Stimulated activated CD4-positive, alpha-beta T cell treated with anti-CD3 and anti-CD28 coated beads, Interleukin-1b, Interleukin-23, amount 100 ng/mL, for 4 hours (primary cell): ENCODE results near the gene C1QL4.
"Not testable (repeated sequence)": the region's sequence is repeated elsewhere in the genome, so short reads cannot be mapped to it uniquely, and the experiment has no call there.

Experiments
- DNase-seq, 2 donors: peaks; one replicate each; pipeline ENCODE4 v3.0.0-alpha.2; 2020; ENCODE audit warnings: low read depth in 2 of 2

C1QL4 gene

GRCh38 chr12:49333778-49334177 is 3.2 kb downstream of the C1QL4 start:
- DNase-seq = not testable (repeated sequence)

GRCh38 chr12:49332891-49333371 is 4.1 kb downstream of the C1QL4 start:
- DNase-seq = no peak

GRCh38 chr12:49332441-49332861 is 4.5 kb downstream of the C1QL4 start:
- no peak for DNase-seq

- no peak for DNase-seq
Measured at GRCh38 chr12:49331380-49332222, 5.4 kb downstream of the C1QL4 start.

- DNase-seq = no peak
Measured at GRCh38 chr12:49330631-49331379, 6.2 kb downstream of the C1QL4 start.

GRCh38 chr12:49330032-49330619 is 6.9 kb downstream of the C1QL4 start:
- DNase-seq = no peak

- no peak for DNase-seq
Measured at GRCh38 chr12:49328816-49329215, 8.2 kb downstream of the C1QL4 start.

GRCh38 chr12:49327887-49328286 is 9.1 kb downstream of the C1QL4 start:
- DNase-seq = no peak

- DNase-seq = no peak
Measured at GRCh38 chr12:49327368-49327767, 9.6 kb downstream of the C1QL4 start.

- no peak for DNase-seq
Measured at GRCh38 chr12:49325606-49326005, 11.4 kb downstream of the C1QL4 start.

GRCh38 chr12:49323524-49324097 is 13.4 kb downstream of the C1QL4 start:
- no peak for DNase-seq

GRCh38 chr12:49322708-49323523 is 14.1 kb downstream of the C1QL4 start, which contains the start of gene TROAP:
Gene TROAP (plus strand): TSS chr12:49323255. CDS start chr12:49323609, 354 bp downstream.
- peak; percentile 89 to 94 for DNase-seq

- no peak for DNase-seq
Measured at GRCh38 chr12:49322367-49322707, 14.7 kb downstream of the C1QL4 start.

GRCh38 chr12:49320411-49321103 is 16.4 kb downstream of the C1QL4 start:
- DNase-seq = not testable (repeated sequence)

- not testable (repeated sequence) for DNase-seq
Measured at GRCh38 chr12:49317118-49317517, 19.9 kb downstream of the C1QL4 start.

- no peak for DNase-seq
Measured at GRCh38 chr12:49314811-49315210, 22.2 kb downstream of the C1QL4 start.

GRCh38 chr12:49310451-49311000 is 26.5 kb downstream of the C1QL4 start:
- not testable (repeated sequence) for DNase-seq

- no peak for DNase-seq
Measured at GRCh38 chr12:49309386-49309785, 27.6 kb downstream of the C1QL4 start.

- DNase-seq = no peak
Measured at GRCh38 chr12:49305762-49306510, 31.1 kb downstream of the C1QL4 start.
